Activated T-cell treated with anti-CD3 and anti-CD28 coated beads, Interleukin-2, amount 50 U/mL, for 72 hours (primary cell): ENCODE measurements around the gene PRICKLE4. TPM values are rescaled to one million over a fixed set of nuclear protein-coding genes. Genes with fewer than 3 reads are reported as not detected.
"Not testable (repeated sequence)": the region's sequence is repeated elsewhere in the genome, so short reads cannot be mapped to it uniquely, and the experiment has no call there.

ENCODE experiments used
- ATAC-seq, 2 donors: fragments of 150-1000 bp; cut with Tn5 transposase; replicated peaks in 1 of 2; 2 replicates each; pipeline ENCODE4 v1.10.0; 2021; ENCODE audit warnings: moderate library complexity in 2 of 2, mild to moderate bottlenecking in 1 of 2
- DNase-seq, 2 donors: peaks; one replicate each; pipeline ENCODE4 v3.0.0; 2021 to 2022; ENCODE audit warnings: mixed read lengths in 1 of 2
- H3K27ac Mint-ChIP-seq: one replicate; pipeline ENCODE4 v1.8.0; 2022; ENCODE audit warnings: mild to moderate bottlenecking, moderate library complexity, mixed read lengths
- H3K27me3 Mint-ChIP-seq: one replicate; pipeline ENCODE4 v1.8.0; 2022; ENCODE audit warnings: low read depth, mixed read lengths
- H3K36me3 Mint-ChIP-seq, 2 donors: one replicate each; pipeline ENCODE4 v1.8.0; 2022; ENCODE audit warnings: mixed read lengths in 2 of 2, mild to moderate bottlenecking in 1 of 2; ENCODE audit not compliant: insufficient read depth in 2 of 2
- H3K4me1 Mint-ChIP-seq: one replicate; pipeline ENCODE4 v1.8.0; 2022; ENCODE audit warnings: low read depth, mixed read lengths
- H3K4me3 Mint-ChIP-seq, 2 donors: one replicate each; pipeline ENCODE4 v1.8.0; 2022; ENCODE audit warnings: mild to moderate bottlenecking in 2 of 2, mixed read lengths in 2 of 2, moderate library complexity in 2 of 2
- H3K9me3 Mint-ChIP-seq, 2 donors: one replicate each; pipeline ENCODE4 v1.8.0; 2022; ENCODE audit warnings: mixed read lengths in 2 of 2
- total RNA-seq, 2 donors: library from RNA; stranded (reverse); gene quantifications; one replicate each; pipeline ENCODE4 v1.2.3, GENCODE V29; 2022

The PRICKLE4 gene
- total RNA-seq, 2 donors from 2014 or later: 0.29 TPM; not detected in 1

DNA sequence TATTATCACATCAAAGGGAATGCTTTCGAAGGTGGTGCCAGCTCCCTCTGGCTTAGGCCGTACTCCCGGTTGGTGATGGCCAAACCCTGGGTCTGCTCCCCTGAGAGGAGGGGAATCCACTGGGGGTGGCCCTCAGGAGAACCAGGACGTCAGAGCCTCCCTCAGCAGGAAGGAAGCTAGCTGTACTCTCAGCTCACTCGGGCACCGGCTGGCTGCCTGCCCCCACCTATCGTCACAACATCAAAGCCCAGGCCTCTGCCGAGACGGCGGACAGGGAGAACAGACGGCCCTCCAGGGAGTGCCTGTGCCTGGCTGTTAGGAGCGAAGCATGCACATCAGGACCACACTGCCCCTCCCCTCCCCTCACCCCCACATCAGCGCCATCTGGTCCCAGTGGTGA lies 24.2 kb upstream of the PRICKLE4 start:
- Mint-ChIP-seq H3K36me3 (no peaks in the 10 kb centered on the region), H3K4me3 (no peak overlapping the region), H3K27ac (no peak overlapping the region), H3K27me3 (peaks cover 7% of the 10 kb centered on the region), H3K4me1 (no peaks in the 10 kb centered on the region), H3K9me3 (no peaks in the 10 kb centered on the region)
- ATAC-seq: peak in 1 of 2 donors; percentile 23
- DNase-seq: no peak

GRCh38 chr6:41757271-41757670 lies 23.3 kb upstream of the PRICKLE4 start:
- Mint-ChIP-seq H3K36me3 (no peaks in the 10 kb centered on the region), H3K27ac (no peak overlapping the region), H3K4me3 (no peak overlapping the region), H3K27me3 (peaks cover 7% of the 10 kb centered on the region), H3K9me3 (no peaks in the 10 kb centered on the region), H3K4me1 (no peaks in the 10 kb centered on the region)
- ATAC-seq (no peak), DNase-seq (no peak)

DNA sequence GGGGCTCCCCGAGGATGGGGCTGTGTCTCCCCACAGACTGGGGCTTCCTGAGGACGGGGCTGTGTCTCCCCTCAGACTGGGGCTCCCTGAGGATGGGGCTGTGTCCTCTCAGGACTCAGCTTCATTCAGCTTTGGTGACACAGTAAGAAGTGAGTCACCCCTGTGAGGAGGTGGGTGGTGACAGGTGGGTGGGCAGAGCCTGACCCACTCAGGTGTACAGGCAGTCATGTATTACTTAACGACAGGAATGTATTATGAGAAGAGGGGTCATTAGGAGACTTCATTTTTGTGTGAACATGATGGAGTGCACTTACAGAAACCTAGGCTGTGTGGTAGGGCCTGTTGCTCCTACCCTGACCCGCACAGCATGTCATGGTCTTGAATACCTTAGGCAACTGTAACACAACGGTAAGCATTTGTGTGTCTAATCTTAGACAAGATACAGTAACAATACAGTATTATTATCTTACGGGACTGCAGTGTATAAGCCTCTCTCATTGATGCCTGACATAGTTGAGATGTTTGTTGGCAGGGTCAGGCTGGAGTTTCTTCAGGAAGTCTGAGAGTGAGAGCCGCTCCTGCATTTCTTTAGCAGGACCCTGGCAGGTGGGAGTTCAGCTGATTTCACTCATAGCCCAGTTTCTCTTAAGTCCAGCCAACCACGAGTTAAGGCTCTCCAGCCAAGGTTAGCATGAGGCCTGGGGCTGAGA lies 22.5 kb upstream of the PRICKLE4 start:
- Mint-ChIP-seq H3K27ac (no peak overlapping the region), H3K9me3 (no peaks in the 10 kb centered on the region), H3K27me3 (peaks cover 7% of the 10 kb centered on the region), H3K36me3 (no peaks in the 10 kb centered on the region), H3K4me1 (no peaks in the 10 kb centered on the region), H3K4me3 (no peak overlapping the region)
- no peak for DNase-seq
- ATAC-seq: no peak

DNA sequence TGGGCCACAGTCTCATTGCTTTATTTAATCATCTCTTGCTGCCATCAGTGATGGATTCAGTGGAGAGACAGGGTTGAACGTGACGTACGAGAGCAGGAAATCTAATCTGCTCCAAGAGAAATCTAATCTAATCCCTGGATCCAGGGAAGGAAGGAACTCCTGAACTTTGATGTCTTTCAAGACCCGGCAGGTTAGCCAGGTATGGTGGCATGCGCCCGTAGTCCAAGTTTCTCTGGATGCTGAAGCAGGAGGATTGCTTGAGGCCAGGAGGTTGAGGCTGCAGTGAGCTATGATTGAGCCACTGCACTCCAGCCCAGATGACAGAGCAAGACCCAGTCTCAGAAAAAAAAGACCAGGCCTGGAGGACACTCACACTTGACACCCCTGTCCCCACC lies 21.9 kb upstream of the PRICKLE4 start:
- no peak for DNase-seq
- Mint-ChIP-seq H3K27me3 (peaks cover 7% of the 10 kb centered on the region), H3K36me3 (no peaks in the 10 kb centered on the region), H3K4me1 (no peaks in the 10 kb centered on the region), H3K9me3 (no peaks in the 10 kb centered on the region), H3K27ac (no peak overlapping the region), H3K4me3 (no peak overlapping the region)
- ATAC-seq: no peak

DNA sequence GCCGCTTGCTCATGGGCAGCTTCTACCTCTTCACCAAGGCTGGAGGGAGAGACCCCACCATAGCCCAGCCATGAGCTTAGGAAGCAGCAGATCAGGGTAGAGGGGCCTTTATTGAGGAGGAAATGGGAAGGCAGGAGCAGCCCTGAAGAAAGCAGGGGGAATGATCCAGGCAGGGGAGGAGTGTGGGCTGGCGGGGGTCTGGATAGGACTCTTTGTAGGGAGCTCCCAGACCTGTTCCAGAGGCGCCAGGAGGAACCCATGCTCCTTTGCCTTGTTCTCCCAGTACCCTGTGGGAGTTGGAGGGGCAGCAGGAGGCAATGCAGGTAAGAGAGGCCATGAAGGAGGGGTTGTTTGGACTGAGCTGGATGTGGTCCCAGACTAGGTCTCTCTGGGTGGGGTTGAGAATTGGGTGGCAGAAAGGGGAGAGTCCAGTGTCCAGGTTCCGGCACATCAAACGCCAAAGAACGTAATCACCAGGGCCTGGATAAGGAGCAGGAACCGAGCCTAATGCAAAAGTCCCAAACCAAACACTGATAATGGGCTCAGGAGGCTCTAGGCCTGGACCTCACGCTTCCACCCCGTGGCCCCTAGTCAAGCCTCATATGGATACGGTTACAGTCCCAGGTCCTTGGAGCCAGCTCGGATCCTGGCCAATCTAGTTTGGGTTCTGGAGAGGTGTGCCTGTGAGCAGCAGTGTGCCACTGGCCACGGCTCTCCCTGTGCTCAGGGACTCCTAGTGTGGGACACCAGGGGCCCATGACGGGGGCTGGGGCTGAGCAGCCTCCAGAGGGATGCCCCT lies 21.3 kb upstream of the PRICKLE4 start:
- DNase-seq (no peak), ATAC-seq (no peak)
- Mint-ChIP-seq H3K27me3 (peaks cover 7% of the 10 kb centered on the region), H3K9me3 (no peaks in the 10 kb centered on the region), H3K36me3 (no peaks in the 10 kb centered on the region), H3K27ac (no peak overlapping the region), H3K4me1 (no peaks in the 10 kb centered on the region), H3K4me3 (no peak overlapping the region)

GRCh38 chr6:41759905-41760579 lies 20.5 kb upstream of the PRICKLE4 start:
- Mint-ChIP-seq H3K4me1 (no peaks in the 10 kb centered on the region), H3K27me3 (peaks cover 7% of the 10 kb centered on the region), H3K27ac (no peak overlapping the region), H3K9me3 (no peaks in the 10 kb centered on the region), H3K36me3 (no peaks in the 10 kb centered on the region), H3K4me3 (no peak overlapping the region)
- DNase-seq (no peak), ATAC-seq (no peak)

GRCh38 chr6:41763470-41763869 lies 17.1 kb upstream of the PRICKLE4 start:
- H3K36me3 Mint-ChIP-seq: no peaks in the 10 kb centered on the region
- no peaks in the 10 kb centered on the region for H3K9me3 Mint-ChIP-seq
- no peak overlapping the region for H3K27ac Mint-ChIP-seq
- ATAC-seq (no peak), DNase-seq (no peak)
- H3K4me1 Mint-ChIP-seq: peaks cover 5% of the 10 kb centered on the region
- H3K4me3 Mint-ChIP-seq: no peak overlapping the region
- H3K27me3 Mint-ChIP-seq: no peaks in the 10 kb centered on the region

DNA sequence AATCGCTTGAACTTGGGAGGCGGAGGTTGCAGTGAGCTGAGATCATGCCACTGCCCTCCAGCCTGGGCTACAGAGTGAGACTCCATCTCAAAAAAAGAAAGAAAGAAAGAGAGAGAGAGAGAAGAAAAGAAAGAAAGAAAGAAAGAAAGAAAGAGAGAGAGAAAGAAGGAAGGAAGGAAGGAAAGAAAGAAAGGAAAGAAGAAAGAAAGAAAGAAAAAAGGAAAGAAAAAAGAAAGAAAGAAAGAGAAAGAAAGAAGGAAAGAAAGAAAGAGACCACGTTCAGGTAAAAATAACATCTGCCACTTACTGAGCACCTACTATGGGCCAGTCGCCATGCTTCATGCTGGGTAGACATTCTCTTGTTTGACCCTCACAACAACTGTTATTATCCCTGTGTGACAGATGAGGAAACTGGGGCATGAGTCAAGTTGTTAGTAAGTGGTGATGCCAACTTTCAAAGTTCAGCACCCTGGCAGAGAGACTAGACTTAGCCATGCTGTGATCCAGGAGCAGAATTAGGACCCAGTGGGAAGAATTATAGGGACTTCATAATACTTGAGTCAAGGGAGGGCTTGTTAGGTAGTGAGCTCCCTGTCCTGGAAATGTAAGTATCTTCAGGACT lies 14.4 kb upstream of the PRICKLE4 start:
- not testable (repeated sequence) for H3K4me3 Mint-ChIP-seq, DNase-seq, H3K9me3 Mint-ChIP-seq, H3K36me3 Mint-ChIP-seq, H3K27me3 Mint-ChIP-seq, ATAC-seq
- H3K4me1 Mint-ChIP-seq: peaks cover 12% of the 10 kb centered on the region
- H3K27ac Mint-ChIP-seq: peak overlapping the region; percentile 72

- H3K9me3 Mint-ChIP-seq: no peaks in the 10 kb centered on the region
- no peak for DNase-seq
- no peak for ATAC-seq
- H3K27me3 Mint-ChIP-seq: no peaks in the 10 kb centered on the region
- H3K27ac Mint-ChIP-seq: no peak overlapping the region
- H3K36me3 Mint-ChIP-seq: no peaks in the 10 kb centered on the region
- H3K4me1 Mint-ChIP-seq: peaks cover 12% of the 10 kb centered on the region
- no peak overlapping the region for H3K4me3 Mint-ChIP-seq
Measured at GRCh38 chr6:41767112-41767833, 13.3 kb upstream of the PRICKLE4 start.

- DNase-seq: no peak
- Mint-ChIP-seq H3K9me3 (no peaks in the 10 kb centered on the region), H3K36me3 (no peaks in the 10 kb centered on the region), H3K27me3 (no peaks in the 10 kb centered on the region), H3K4me1 (peaks cover 12% of the 10 kb centered on the region), H3K4me3 (no peak overlapping the region), H3K27ac (no peak overlapping the region)
- ATAC-seq: peak in 1 of 2 donors; percentile 30
Measured at GRCh38 chr6:41768545-41769308, 11.9 kb upstream of the PRICKLE4 start.

- H3K4me1 Mint-ChIP-seq: peaks cover 12% of the 10 kb centered on the region
- no peaks in the 10 kb centered on the region for H3K36me3 Mint-ChIP-seq
- no peak overlapping the region for H3K4me3 Mint-ChIP-seq
- no peak for ATAC-seq
- no peak for DNase-seq
- H3K27me3 Mint-ChIP-seq: no peaks in the 10 kb centered on the region
- no peak overlapping the region for H3K27ac Mint-ChIP-seq
- H3K9me3 Mint-ChIP-seq: no peaks in the 10 kb centered on the region
Measured at GRCh38 chr6:41769376-41769775, 11.2 kb upstream of the PRICKLE4 start.
